ENCODE measurements around the gene SPACA7. TPM values are rescaled to one million over a fixed set of nuclear protein-coding genes. Genes with fewer than 3 reads are reported as not detected.

Gene SPACA7, protein sequence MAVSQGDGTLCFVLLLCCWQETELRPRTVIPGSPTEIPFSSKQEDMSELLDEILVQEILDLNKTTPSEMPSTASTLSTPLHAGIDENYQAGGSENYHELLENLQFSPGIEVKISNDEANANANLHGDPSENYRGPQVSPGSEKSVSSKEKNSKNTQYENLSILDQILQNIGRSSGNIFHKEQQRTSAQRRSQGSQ
- total RNA-seq, result not detected

DNA sequence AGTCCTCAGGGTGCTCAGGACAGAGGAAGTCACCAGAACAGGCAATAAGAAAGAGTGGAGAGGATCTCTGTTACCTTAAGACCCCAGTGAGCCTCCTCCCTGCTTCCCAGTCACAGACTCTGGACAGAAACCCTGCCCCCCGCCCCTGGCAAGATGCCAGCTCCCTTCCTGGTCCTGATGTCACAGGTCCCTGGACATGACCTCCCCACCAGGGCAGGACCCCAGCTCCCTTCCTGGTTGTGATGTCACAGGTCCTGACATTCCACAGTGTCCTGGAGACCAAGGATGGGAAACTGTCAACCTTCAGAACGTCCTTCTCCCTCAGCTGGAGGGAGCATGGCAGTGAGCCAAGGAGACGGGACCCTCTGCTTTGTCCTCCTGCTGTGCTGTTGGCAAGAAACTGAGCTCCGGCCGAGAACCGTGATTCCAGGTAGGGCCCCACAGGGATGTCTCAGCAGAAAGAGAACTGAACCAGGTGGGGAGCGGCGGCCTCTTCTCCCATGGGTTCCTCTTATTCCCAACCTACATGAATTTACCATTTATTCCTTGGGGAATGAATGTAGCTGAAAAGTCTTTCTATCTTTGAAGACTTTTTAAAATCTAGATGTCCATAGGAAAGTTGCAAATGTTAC is at the start of gene SPACA7:
SPACA7 (plus strand) TSS at position 306 of the 632 bp plus-strand sequence; CDS start at position 337, 31 bp downstream.
- ATAC-seq, result no peak
- Mint-ChIP-seq H3K4me3 (no peak within 1 kb of the TSS), H3K4me1 (ENCODE audit: low read depth) (no peaks in the 10 kb centered on the region), H3K9me3 (no peaks in the 10 kb centered on the region), H3K27me3 (peaks cover 1% of the 10 kb centered on the region), H3K36me3 (ENCODE audit: low read depth) (no peaks in the 10 kb centered on the region), H3K27ac (no peak within 1 kb of the TSS)
- ChIA-PET POLR2A (no interaction called here), CTCF (no interaction called here)
- intact Hi-C loops (cut with micrococcal nuclease), result no loop called here
- DNase-seq, result no peak
- TF ChIP-seq, protein P1, sequence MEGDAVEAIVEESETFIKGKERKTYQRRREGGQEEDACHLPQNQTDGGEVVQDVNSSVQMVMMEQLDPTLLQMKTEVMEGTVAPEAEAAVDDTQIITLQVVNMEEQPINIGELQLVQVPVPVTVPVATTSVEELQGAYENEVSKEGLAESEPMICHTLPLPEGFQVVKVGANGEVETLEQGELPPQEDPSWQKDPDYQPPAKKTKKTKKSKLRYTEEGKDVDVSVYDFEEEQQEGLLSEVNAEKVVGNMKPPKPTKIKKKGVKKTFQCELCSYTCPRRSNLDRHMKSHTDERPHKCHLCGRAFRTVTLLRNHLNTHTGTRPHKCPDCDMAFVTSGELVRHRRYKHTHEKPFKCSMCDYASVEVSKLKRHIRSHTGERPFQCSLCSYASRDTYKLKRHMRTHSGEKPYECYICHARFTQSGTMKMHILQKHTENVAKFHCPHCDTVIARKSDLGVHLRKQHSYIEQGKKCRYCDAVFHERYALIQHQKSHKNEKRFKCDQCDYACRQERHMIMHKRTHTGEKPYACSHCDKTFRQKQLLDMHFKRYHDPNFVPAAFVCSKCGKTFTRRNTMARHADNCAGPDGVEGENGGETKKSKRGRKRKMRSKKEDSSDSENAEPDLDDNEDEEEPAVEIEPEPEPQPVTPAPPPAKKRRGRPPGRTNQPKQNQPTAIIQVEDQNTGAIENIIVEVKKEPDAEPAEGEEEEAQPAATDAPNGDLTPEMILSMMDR (IDR thresholded peaks at IDR 0.05), result no peak

DNA sequence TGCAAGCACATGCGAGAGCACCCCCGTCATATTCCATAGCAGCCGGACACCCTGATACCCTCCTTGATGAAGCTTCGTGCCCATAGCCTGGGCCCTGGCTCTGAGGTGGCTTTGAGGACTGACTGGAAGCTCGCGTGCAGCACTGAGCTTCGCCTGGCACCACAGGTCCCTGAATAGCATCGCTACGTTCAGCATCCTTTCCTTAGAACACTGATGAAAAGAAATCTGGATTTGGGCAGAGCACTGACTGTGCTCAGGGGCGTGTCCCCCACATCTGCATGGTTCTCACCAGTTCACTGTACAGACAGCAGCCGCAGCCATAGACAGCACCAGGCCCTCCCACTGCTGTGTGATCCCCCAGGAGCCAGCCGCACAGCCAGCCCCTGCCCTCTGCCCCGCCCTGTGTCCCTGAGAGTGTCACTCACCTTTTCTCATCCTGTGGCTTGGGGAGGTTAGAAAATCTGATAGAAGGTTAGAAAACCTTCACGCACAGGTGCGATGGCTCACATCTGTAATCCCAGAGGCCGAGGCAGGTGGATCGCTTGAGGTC is 49.3 kb upstream of the SPACA7 start:
- ChIA-PET CTCF (no interaction called here), POLR2A (no interaction called here)
- Mint-ChIP-seq H3K27ac (no peak overlapping the region), H3K27me3 (peaks cover 16% of the 10 kb centered on the region), H3K4me1 (ENCODE audit: low read depth) (no peaks in the 10 kb centered on the region), H3K9me3 (no peaks in the 10 kb centered on the region), H3K4me3 (no peak overlapping the region), H3K36me3 (ENCODE audit: low read depth) (no peaks in the 10 kb centered on the region)
- no peak for ATAC-seq
- DNase-seq, result no peak
- intact Hi-C loops (cut with micrococcal nuclease), result no loop called here
- TF ChIP-seq, protein P1 (IDR thresholded peaks at IDR 0.05), result no peak

DNA sequence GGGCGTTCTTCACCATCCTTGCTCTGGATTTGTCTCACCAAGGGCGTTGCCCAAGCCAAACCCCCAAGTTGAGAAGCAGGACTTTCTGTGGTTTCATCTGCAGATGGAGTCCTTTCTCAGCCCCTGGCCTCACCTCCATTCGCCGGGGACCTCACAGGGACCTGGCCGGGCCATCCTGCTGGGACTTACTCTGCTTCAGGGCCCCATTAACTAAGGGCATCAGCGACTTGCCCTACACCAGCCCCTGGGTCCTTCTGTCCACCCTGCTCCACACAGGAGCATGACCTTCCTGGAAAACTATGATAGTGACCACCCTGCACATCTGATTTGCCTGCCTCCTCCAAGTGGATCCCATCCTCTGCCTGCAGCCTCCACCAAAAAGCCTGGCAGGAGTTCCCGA is 47.2 kb upstream of the SPACA7 start:
- TF ChIP-seq, protein P1 (IDR thresholded peaks at IDR 0.05), result no peak
- ATAC-seq (no peak), DNase-seq (no peak)
- peaks cover 26% of the 10 kb centered on the region for H3K27me3 Mint-ChIP-seq
- no peak overlapping the region for H3K27ac Mint-ChIP-seq
- intact Hi-C loops (cut with micrococcal nuclease), result no loop called here
- no peaks in the 10 kb centered on the region for H3K4me1 Mint-ChIP-seq (ENCODE audit: low read depth)
- H3K9me3 Mint-ChIP-seq, result no peaks in the 10 kb centered on the region
- ChIA-PET CTCF (no interaction called here), POLR2A (no interaction called here)
- no peak overlapping the region for H3K4me3 Mint-ChIP-seq
- no peaks in the 10 kb centered on the region for H3K36me3 Mint-ChIP-seq (ENCODE audit: low read depth)

DNA sequence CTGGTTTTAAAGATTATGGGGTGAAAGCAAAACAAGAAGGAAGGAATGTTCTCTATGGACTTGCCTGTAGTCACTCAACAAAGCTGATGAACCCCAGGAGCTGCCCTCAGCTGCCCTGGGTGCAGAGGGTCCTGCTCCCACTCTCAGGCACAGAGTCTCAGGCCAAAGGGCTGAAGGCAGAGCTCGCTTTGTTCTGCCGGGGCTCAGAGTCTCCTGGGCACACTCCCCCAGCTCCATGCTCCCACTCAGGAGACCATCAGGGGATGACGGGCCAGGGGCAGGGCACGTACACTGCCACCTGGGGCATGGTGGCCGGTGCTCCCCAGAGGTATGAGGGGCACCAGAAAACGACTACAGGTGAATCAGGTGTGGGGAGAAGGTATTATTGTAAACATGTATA is 46.8 kb upstream of the SPACA7 start:
- Mint-ChIP-seq H3K4me1 (ENCODE audit: low read depth) (no peaks in the 10 kb centered on the region), H3K36me3 (ENCODE audit: low read depth) (no peaks in the 10 kb centered on the region), H3K27ac (no peak overlapping the region), H3K4me3 (no peak overlapping the region), H3K27me3 (peaks cover 26% of the 10 kb centered on the region), H3K9me3 (no peaks in the 10 kb centered on the region)
- ATAC-seq (no peak), DNase-seq (no peak)
- intact Hi-C loops (cut with micrococcal nuclease), result no loop called here
- ChIA-PET CTCF (no interaction called here), POLR2A (no interaction called here)
- TF ChIP-seq, protein P1 (IDR thresholded peaks at IDR 0.05), result no peak

DNA sequence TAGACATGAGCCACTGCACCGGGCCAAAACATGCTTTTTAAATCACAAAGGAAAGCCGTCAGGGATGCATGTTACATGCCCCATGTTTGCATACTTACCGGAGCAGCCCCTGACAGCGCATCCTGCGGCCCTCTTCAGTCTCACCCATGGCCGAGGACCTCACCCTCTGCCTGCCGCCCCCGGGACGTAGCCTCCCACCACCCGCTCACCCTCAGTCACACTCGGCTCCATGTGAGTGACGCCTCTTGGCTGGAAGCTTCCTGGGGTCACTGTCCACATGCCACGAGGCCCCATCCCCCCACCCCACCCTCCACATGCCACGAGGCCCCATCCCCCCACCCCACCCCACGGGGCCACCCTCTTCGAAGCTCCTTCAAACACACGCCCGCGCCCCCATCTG is 46.1 kb upstream of the SPACA7 start:
- H3K27ac Mint-ChIP-seq, result no peak overlapping the region
- no peaks in the 10 kb centered on the region for H3K4me1 Mint-ChIP-seq (ENCODE audit: low read depth)
- H3K27me3 Mint-ChIP-seq, result peaks cover 26% of the 10 kb centered on the region
- H3K36me3 Mint-ChIP-seq (ENCODE audit: low read depth), result no peaks in the 10 kb centered on the region
- intact Hi-C loops (cut with micrococcal nuclease), result no loop called here
- CTCF ChIA-PET, result no interaction called here
- ATAC-seq (no peak), DNase-seq (no peak)
- no peak overlapping the region for H3K4me3 Mint-ChIP-seq
- POLR2A ChIA-PET, result no interaction called here
- no peaks in the 10 kb centered on the region for H3K9me3 Mint-ChIP-seq
- TF ChIP-seq, protein P1 (IDR thresholded peaks at IDR 0.05), result no peak
